Vagina (tissue), 2 donors: ENCODE data around the gene CKLF. TPM values are rescaled to one million over a fixed set of nuclear protein-coding genes. Genes with fewer than 3 reads are reported as not detected.

ENCODE experiments used
- DNase-seq, 2 donors: peaks; one replicate each; pipeline ENCODE4 v3.0.0-alpha.2; 2017; ENCODE audit errors: extremely low spot score in 2 of 2
- H3K27ac ChIP-seq: fragments of 200-600 bp; sonication (generic); one replicate; pipeline ENCODE4 v1.5.1; 2019
- H3K27me3 ChIP-seq: fragments of 200-600 bp; sonication (generic); one replicate; pipeline ENCODE4 v1.5.1; 2019
- H3K36me3 ChIP-seq, 2 donors: fragments of 200-600 bp; sonication (generic); one replicate each; pipeline ENCODE4 v1.5.1; 2017 to 2019
- H3K4me1 ChIP-seq: fragments of 200-600 bp; sonication (generic); one replicate; pipeline ENCODE4 v1.5.1; 2019
- H3K4me3 ChIP-seq, 2 donors: fragments of 200-600 bp; sonication (generic); 1 replicate in 1 of 2; 2 replicates in 1 of 2; pipeline ENCODE4 v1.5.1; 2016 to 2019
- H3K9me3 ChIP-seq: fragments of 200-600 bp; sonication (generic); one replicate; pipeline ENCODE4 v1.5.1; 2019
- POLR2A ChIP-seq, 2 donors: fragments of 450-650 bp; IDR thresholded peaks; one replicate each; pipeline ENCODE4 v1.6.1; 2017; ENCODE audit warnings: antibody characterized with exemption in 2 of 2, mild to moderate bottlenecking in 2 of 2, moderate library complexity in 2 of 2
- POLR2AphosphoS5 ChIP-seq, 2 donors: sonication (generic); formaldehyde crosslinking; IDR thresholded peaks; one replicate each; pipeline ENCODE4 v1.9.0; 2017; ENCODE audit warnings: antibody characterized with exemption in 2 of 2, mild to moderate bottlenecking in 2 of 2, low read depth in 1 of 2; ENCODE audit not compliant: insufficient read depth in 1 of 2
- intact Hi-C: fragments of 100-400 bp; cut with DNase I; formaldehyde crosslinking; loops from one replicate; pipeline ENCODE4 v1.15.1; 2023
- total RNA-seq: library from RNA; depleted of rRNA; stranded (reverse); fragments of >200 nt; gene quantifications from one replicate; pipeline ENCODE4 v1.2.3, GENCODE V29; 2016
- TF ChIP-seq, protein P1 (sequence below), 3 experiments: fragments of 450-650 bp in 2 of 3; fragments of 200-600 bp in 1 of 3; sonication (generic) in 1 of 3; IDR thresholded peaks; one replicate each; pipeline ENCODE4 v1.5.1; 2017 to 2019; ENCODE audit warnings: antibody characterized with exemption in 3 of 3, mild to moderate bottlenecking in 2 of 3, moderate library complexity in 2 of 3

Gene CKLF
- total RNA-seq, 1 donor from 2014 or later, result 52.3 TPM

DNA sequence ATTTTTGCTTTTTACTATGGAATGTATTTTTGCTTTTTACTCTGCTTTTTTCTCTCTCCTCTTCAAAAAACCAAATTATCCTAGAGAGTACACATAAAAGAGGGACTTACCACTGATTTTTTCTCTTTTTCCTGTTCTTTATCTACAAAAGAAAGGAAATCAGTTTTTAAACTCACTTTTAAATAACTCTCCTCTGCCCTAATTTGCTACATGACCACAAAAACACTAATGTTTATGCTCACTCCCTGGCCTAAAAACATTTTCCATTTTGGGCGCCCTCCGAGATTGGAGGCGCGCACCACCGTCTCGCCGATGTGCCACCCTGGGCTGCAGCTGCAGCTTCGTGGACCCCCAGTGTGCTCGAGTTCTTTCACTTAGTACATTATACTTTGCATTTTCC, 3.5 kb upstream of the CKLF start:
- intact Hi-C loops, result no loop called here
- no peak for DNase-seq
- TF ChIP-seq, protein P1, sequence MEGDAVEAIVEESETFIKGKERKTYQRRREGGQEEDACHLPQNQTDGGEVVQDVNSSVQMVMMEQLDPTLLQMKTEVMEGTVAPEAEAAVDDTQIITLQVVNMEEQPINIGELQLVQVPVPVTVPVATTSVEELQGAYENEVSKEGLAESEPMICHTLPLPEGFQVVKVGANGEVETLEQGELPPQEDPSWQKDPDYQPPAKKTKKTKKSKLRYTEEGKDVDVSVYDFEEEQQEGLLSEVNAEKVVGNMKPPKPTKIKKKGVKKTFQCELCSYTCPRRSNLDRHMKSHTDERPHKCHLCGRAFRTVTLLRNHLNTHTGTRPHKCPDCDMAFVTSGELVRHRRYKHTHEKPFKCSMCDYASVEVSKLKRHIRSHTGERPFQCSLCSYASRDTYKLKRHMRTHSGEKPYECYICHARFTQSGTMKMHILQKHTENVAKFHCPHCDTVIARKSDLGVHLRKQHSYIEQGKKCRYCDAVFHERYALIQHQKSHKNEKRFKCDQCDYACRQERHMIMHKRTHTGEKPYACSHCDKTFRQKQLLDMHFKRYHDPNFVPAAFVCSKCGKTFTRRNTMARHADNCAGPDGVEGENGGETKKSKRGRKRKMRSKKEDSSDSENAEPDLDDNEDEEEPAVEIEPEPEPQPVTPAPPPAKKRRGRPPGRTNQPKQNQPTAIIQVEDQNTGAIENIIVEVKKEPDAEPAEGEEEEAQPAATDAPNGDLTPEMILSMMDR (IDR thresholded peaks at IDR 0.05), result no peak
- TF ChIP-seq POLR2AphosphoS5 (IDR thresholded peaks at IDR 0.05; ENCODE audit: insufficient read depth in 1 of 2, low read depth in 1 of 2) (no peak), POLR2A (IDR thresholded peaks at IDR 0.05) (no peak)
- Histone ChIP-seq H3K4me1 (peaks cover 43% of the 10 kb centered on the region), H3K4me3 (peak overlapping the region; percentile 70 to 80), H3K36me3 (no peaks in the 10 kb centered on the region), H3K27me3 (no peaks in the 10 kb centered on the region), H3K9me3 (no peaks in the 10 kb centered on the region), H3K27ac (peak overlapping the region; percentile 95)

DNA sequence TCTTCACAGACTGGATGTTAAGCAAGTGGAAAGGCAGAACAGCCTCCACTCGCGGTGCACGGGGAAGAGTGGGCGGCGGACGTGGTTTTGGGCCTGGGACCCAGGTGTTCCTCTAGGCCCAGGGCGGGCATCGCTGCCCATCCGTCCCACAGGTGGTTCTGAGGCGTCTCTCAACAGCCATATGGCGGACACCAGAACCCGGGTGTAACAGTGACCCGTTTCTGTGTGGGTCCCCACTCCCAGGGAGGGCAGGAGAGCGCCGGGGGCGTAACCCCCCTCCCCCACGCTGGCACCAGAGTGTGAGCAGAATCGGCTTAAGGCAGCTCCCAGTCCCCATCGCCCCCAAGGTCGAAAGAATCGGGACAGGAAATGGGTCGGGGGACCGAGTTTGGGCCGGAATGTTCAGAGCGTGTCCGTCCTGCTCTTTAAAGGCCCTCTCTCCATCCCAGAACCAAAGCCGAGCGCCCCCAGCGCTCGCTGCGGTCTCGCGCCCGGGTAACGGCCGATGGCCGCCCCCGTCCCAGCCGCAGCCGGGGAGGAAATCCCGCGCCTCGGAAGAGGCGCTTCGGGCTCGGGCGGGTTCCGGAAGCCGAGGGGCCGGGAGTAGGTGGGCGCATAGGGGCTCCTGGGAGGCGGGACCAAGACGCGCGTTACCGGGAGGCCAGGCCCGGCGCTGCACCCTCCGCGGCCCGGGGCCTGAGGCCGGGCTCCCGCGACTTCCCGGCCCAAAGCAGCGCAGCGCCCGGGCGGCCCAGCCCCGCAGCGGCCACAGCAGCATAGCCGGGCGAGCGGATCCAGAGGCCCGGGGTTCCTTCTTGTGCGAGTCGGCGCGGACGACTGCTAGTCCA, 2.9 kb upstream of the CKLF start, which contains the start of gene TK2:
TK2 (minus strand) TSS at position 839 of the 848 bp plus-strand sequence; CDS start at position 778, 61 bp downstream.
- H3K27me3 ChIP-seq, result no peaks in the 10 kb centered on the region
- H3K36me3 ChIP-seq, result no peaks in the 10 kb centered on the region
- H3K27ac ChIP-seq, result peak within 1 kb of the TSS; percentile 95
- no peaks in the 10 kb centered on the region for H3K9me3 ChIP-seq
- H3K4me1 ChIP-seq, result peaks cover 46% of the 10 kb centered on the region
- TF ChIP-seq POLR2AphosphoS5 (IDR thresholded peaks at IDR 0.05; ENCODE audit: insufficient read depth in 1 of 2, low read depth in 1 of 2) (peak in 1 of 2 donors; percentile 80), POLR2A (IDR thresholded peaks at IDR 0.05) (peak in 1 of 2 donors; percentile 16)
- TF ChIP-seq, protein P1 (IDR thresholded peaks at IDR 0.05), result peak in 1 of 3 experiments; percentile 13
- intact Hi-C loops, result loop anchor here (2.0 to 10.0 kb wide), 2 partner anchors 31 to 45 kb away; no protein-coding TSS in a partner anchor
- peak within 1 kb of the TSS; percentile 70 to 80 for H3K4me3 ChIP-seq
- peak in 1 of 2 donors; percentile 90 for DNase-seq

GRCh38 chr16:66551348-66551759, 1.0 kb upstream of the CKLF start:
- H3K9me3 ChIP-seq, result no peaks in the 10 kb centered on the region
- no peaks in the 10 kb centered on the region for H3K27me3 ChIP-seq
- intact Hi-C loops, result loop anchor here (2.0 to 10.0 kb wide), 2 partner anchors 29 to 47 kb away; no protein-coding TSS in a partner anchor
- H3K36me3 ChIP-seq, result no peaks in the 10 kb centered on the region
- peaks cover 60% of the 10 kb centered on the region for H3K4me1 ChIP-seq
- peak overlapping the region in 1 of 2 donors; percentile 58 for H3K4me3 ChIP-seq
- peak in 1 of 2 donors; percentile 83 for DNase-seq
- peak overlapping the region; percentile 89 for H3K27ac ChIP-seq
- TF ChIP-seq POLR2AphosphoS5 (IDR thresholded peaks at IDR 0.05; ENCODE audit: insufficient read depth in 1 of 2, low read depth in 1 of 2) (no peak), POLR2A (IDR thresholded peaks at IDR 0.05) (no peak)
- TF ChIP-seq, protein P1 (IDR thresholded peaks at IDR 0.05), result peak in 1 of 3 experiments; percentile 26

DNA sequence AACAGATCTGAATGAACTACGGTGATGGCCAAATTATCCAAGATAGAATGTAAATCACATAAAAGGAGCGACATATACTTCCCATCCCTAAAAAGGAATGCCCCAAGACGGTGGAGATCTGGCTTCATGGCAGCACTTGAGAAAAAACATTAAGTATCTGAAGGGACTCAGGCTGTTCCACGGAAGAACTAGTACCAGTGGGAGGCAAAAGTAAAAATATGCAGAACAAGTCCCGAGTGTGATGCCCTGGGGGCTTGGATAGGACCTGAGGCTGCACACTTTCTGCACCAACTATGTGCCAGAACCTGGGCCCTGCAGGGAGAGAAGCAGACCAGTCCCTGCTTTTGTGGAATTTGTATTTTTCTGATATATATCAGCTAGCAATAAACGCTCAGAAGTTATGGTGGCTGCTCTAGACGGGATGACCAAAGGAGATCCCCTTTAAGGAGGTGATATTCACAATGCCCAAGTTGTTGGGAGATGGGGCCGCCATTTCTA, 539 bp upstream of the CKLF start:
- intact Hi-C loops, result loop anchor here (2.0 to 10.0 kb wide), 2 partner anchors 29 to 47 kb away; no protein-coding TSS in a partner anchor

More for the DNA sequence above, 539 bp upstream of the CKLF start:
- H3K4me1 ChIP-seq, result peaks cover 60% of the 10 kb centered on the region
- no peak for DNase-seq
- H3K4me3 ChIP-seq, result peak overlapping the region; percentile 58 to 64
- H3K9me3 ChIP-seq, result no peaks in the 10 kb centered on the region
- peak overlapping the region; percentile 89 for H3K27ac ChIP-seq
- H3K27me3 ChIP-seq, result no peaks in the 10 kb centered on the region
- no peaks in the 10 kb centered on the region for H3K36me3 ChIP-seq
- TF ChIP-seq, protein P1 (IDR thresholded peaks at IDR 0.05), result no peak
- no peak for TF ChIP-seq POLR2AphosphoS5 (IDR thresholded peaks at IDR 0.05; ENCODE audit: insufficient read depth in 1 of 2, low read depth in 1 of 2)
- TF ChIP-seq POLR2A (IDR thresholded peaks at IDR 0.05), result no peak
